ENCODE measurements around the gene NLRP12.
A peak's percentile ranks its signal among the peaks of the same experiment; 100 is the strongest.
"Not testable (repeated sequence)": the region's sequence is repeated elsewhere in the genome, so short reads cannot be mapped to it uniquely, and the experiment has no call there.

NLRP12 gene

GRCh38 chr19:53773999-53774398, 50.1 kb downstream of the NLRP12 start:
- FAIRE-seq = no peak

GRCh38 chr19:53772943-53773342, 51.2 kb downstream of the NLRP12 start:
- FAIRE-seq = peak; percentile 93

GRCh38 chr19:53771144-53771543, 53.0 kb downstream of the NLRP12 start:
- no peak for FAIRE-seq

- FAIRE-seq = not testable (repeated sequence)
Measured at GRCh38 chr19:53769696-53770309, 54.3 kb downstream of the NLRP12 start.

DNA sequence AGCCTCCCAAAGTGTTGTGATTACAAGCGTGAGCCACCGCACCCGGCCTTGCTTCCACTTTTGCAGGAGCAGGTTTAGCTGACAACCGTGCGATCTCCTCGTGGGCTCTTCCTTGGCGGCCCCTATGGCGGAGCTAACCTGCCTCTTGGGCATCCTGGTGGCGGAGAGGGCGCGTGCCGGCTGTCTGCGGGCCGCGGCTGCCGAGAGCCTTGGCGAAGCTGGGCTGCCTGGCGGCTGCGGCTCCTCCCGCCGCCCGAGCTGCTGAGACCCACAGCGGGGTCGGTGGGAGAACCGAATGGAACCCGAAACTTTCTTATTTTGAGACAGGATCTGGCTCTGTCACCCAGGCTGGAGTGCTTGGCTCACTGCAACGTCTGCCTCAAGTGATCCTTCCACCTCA, 55.7 kb downstream of the NLRP12 start:
- FAIRE-seq = no peak

GRCh38 chr19:53758991-53759390, 65.1 kb downstream of the NLRP12 start:
- FAIRE-seq = not testable (repeated sequence)
